ENCODE measurements around the gene RAP1GAP2. TPM values are rescaled to one million over a fixed set of nuclear protein-coding genes. Genes with fewer than 3 reads are reported as not detected.
A peak's percentile ranks its signal among the peaks of the same experiment; 100 is the strongest.

Gene RAP1GAP2
- total and polyA plus RNA-seq, 2 of the 8 experiments (the other 6 are each of a cell fraction or from before 2014, with no cell fraction given): 24.0 to 63.8 TPM

- Histone ChIP-seq H2AK5ac (ENCODE audit: low read depth, low read length) (no peak overlapping the region), H4K5ac (ENCODE audit: insufficient read length, low read depth, low read length) (no peak overlapping the region), H3K79me2 (ENCODE audit: control insufficient read depth in 1 of 2, insufficient read depth in 2 of 2, low read length in 2 of 2) (peaks cover 25 to 33% of the 10 kb centered on the region in 2 experiments), H2BK12ac (ENCODE audit: low read depth, low read length) (no peak overlapping the region), H3K27ac (ENCODE audit: low read depth, low read length) (no peak overlapping the region), H3K4me1 (replicated peaks in 1 of 4; ENCODE audit: control insufficient read depth in 3 of 4, insufficient read depth in 4 of 4, low read length in 3 of 4) (peaks cover 13 to 34% (median 22%) of the 10 kb centered on the region in 4 experiments), H3K9ac (replicated peaks in 1 of 4; ENCODE audit: extremely low read depth in 1 of 4, low read depth in 3 of 4, low read length in 3 of 4) (peak overlapping the region in 3 of 4 experiments; percentile 13 to 41 (median 38); a peak in 3 of 7 replicates), H3K79me1 (ENCODE audit: low read depth, low read length) (peaks cover 5% of the 10 kb centered on the region), H2BK15ac (ENCODE audit: low read length) (no peak overlapping the region), H3K4me3 (ENCODE audit: extremely low read depth in 1 of 4, insufficient read depth in 2 of 4, low read depth in 3 of 4, low read length in 4 of 4) (peak overlapping the region; percentile 49 to 90 (median 64)), H2AFZ (ENCODE audit: low read length) (no peak overlapping the region), H3K23ac (ENCODE audit: insufficient read length) (no peak overlapping the region), H3K56ac (replicated peaks; ENCODE audit: insufficient read length, low read depth, low read length) (no peak overlapping the region), H4K8ac (ENCODE audit: extremely low read depth, insufficient read depth, low read length) (no peak overlapping the region; the same call in 1 of the 2 replicates), H3K18ac (ENCODE audit: extremely low read depth, low read length) (no peak overlapping the region; the same call in 1 of the 2 replicates), H3K9me3 (ENCODE audit: insufficient read depth in 2 of 2, low read depth in 1 of 2, low read length in 1 of 2) (no peaks in the 10 kb centered on the region), H3K23me2 (ENCODE audit: low read depth, low read length) (peaks cover 18% of the 10 kb centered on the region), H3K36me3 (ENCODE audit: control insufficient read depth in 2 of 4, insufficient read depth in 4 of 4, low read length in 3 of 4) (no peaks in the 10 kb centered on the region), H3K14ac (ENCODE audit: insufficient read length) (no peak overlapping the region), H3K4ac (replicated peaks; ENCODE audit: insufficient read length, low read depth, low read length) (no peak overlapping the region), H2BK120ac (replicated peaks; ENCODE audit: low read depth, low read length) (no peak overlapping the region), H4K20me1 (replicated peaks in 1 of 2; ENCODE audit: control insufficient read depth in 1 of 2, insufficient read depth in 2 of 2, low read length in 2 of 2) (peaks cover 4 to 12% of the 10 kb centered on the region in 2 experiments), H3K4me2 (ENCODE audit: insufficient read depth in 1 of 2, low read depth in 2 of 2, low read length in 2 of 2) (peak overlapping the region; percentile 92 to 95), H2BK20ac (ENCODE audit: low read length) (no peak overlapping the region), H4K91ac (replicated peaks; ENCODE audit: insufficient read length, low read length) (no peak overlapping the region), H2BK5ac (ENCODE audit: low read depth, low read length) (no peak overlapping the region; the same call in 1 of the 2 replicates), H3K27me3 (replicated peaks in 1 of 4; ENCODE audit: control insufficient read depth in 3 of 4, extremely low read depth in 1 of 4, insufficient read depth in 3 of 4, low read length in 3 of 4) (peaks cover 0 to 5% (median 2%) of the 10 kb centered on the region in 4 experiments; a peak in 2 of 7 replicates)
- CTCF ChIA-PET (ENCODE audit: partially characterized antibody): interaction anchor here (1.0 to 13.3 kb wide), 5 partner anchors 16 to 160 kb away, joined by 3 to 233 read pairs (median 15); no protein-coding TSS in a partner anchor
- POLR2A ChIA-PET (ENCODE audit: partially characterized antibody): interaction anchor here (0.7 to 2.9 kb wide), 8 partner anchors 9 to 109 kb away, joined by 3 to 11 read pairs (median 3); no protein-coding TSS in a partner anchor
- DNase-seq (ENCODE audit: low read depth in 1 of 2, low spot score in 2 of 2) (peak in 1 of 2 experiments; percentile 71), FAIRE-seq (no peak)
- 1% methylated on average over 21 of the region's 55 CpGs; no CpG with 5 or more reads in 1 of the 2 experiments for WGBS, 2 experiments (ENCODE audit: extremely low coverage in 1 of 2, insufficient coverage in 1 of 2, insufficient read length in 1 of 2, insufficient replicate concordance in 2 of 2, low coverage in 1 of 2, low lambda C conversion rate in 2 of 2, missing lambda C conversion rate in 1 of 2)
- TF ChIP-seq CHD2 (IDR thresholded peaks at IDR 0.05; ENCODE audit: low read length): no peak
- peak; percentile 28; the same call in 1 of the 2 replicates for TF ChIP-seq RBBP5 (IDR thresholded peaks at IDR 0.05; ENCODE audit: borderline replicate concordance, low read depth, low read length)
- TF ChIP-seq NANOG (IDR thresholded peaks at IDR 0.05; ENCODE audit: insufficient read depth, low read depth, low read length, poor library complexity, severe bottlenecking): no peak
- 0 out of 2 replicates have a peak, but pooled peaks have one; percentile 22 for TF ChIP-seq MAX (IDR thresholded peaks at IDR 0.05)
- TF ChIP-seq ASH2L (IDR thresholded peaks at IDR 0.05; ENCODE audit: low read length): peak; percentile 35
- peak; percentile 31 for TF ChIP-seq KDM4A (IDR thresholded peaks at IDR 0.05; ENCODE audit: low read depth, low read length, severe bottlenecking)
Measured at GRCh38 chr17:2852729-2853282, 56.6 kb downstream of the RAP1GAP2 start.
